RKO (cell line): ENCODE data around the gene PRIMA1.

Experiments
- DNase-seq: peaks from one replicate; pipeline ENCODE4 v3.0.0-alpha.2; 2016; ENCODE audit warnings: low spot score

The PRIMA1 gene

DNA sequence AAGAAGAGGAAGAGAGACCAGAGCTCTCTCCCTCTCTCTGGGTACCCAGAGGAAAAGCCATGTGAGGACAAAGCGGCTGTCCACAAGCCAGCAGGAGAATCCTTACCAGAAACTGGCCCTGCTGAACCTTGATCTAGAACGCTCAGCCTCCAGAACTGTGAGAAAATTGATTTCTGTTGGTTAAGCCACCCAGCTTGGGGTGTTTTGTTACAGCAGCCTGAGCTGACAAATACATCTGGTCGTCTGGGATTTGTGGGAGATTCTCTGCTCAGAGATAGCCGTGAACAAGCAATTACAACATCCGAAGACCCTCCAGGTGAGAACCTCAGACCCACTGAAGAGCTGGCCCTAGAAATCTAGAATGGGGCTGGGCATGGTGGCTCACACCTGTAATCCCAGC is 6.5 kb upstream of the PRIMA1 start:
- DNase-seq, result no peak

DNA sequence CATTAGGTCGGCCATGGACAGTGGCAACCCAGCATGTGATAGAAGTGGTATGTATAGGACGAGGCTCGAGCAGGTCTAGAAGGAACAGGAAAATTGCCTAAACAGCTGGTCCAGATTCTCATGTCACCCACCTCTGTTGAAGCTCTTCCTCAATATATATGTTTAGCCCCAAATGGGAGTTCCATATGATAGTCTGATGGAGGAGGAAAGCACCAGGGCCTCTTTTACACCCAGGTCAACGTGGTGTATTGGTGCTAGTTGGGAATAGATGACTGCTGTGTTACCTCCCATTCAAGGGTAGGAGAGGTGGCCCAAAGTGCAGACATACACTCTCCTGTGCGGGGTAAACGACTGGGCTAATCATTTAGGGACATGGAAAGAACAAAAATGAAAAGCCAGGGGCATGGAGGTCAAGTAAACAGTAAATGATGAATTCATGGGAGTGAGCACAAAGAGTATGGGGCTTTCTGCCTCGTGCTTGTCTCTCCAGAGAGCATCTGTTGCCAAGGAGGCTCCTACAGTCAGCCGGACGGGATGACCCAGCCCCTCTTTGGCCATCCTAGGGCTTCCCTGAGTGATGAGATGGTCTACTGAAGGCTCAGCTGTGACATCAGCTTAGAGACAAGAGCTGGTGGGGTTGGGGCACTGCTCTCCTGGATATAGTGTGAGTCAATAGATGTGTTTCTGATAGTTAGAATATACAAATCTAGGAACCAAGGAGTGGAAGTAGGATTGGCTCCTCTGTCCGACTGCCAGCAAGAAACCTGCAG is 5.5 kb upstream of the PRIMA1 start:
- DNase-seq, result no peak

DNA sequence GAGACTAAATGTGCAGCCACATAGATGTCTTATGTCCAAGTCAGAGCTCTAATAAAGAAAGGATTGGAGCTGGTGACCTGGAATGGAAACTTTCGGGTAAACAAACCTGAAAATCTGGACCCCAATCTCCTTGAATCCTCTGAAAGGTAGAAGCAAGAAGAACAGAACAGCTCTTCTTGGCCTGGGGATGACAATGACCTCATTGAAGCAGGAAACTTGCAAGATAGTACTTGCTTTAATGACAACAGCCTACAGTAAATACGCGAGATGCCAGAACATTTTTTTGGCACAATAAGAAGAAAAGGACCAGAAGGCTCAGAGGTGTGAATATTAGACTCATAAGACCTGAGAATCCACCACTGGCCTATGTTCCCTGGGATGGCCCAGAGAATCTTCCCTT is 4.1 kb upstream of the PRIMA1 start:
- no peak for DNase-seq

DNA sequence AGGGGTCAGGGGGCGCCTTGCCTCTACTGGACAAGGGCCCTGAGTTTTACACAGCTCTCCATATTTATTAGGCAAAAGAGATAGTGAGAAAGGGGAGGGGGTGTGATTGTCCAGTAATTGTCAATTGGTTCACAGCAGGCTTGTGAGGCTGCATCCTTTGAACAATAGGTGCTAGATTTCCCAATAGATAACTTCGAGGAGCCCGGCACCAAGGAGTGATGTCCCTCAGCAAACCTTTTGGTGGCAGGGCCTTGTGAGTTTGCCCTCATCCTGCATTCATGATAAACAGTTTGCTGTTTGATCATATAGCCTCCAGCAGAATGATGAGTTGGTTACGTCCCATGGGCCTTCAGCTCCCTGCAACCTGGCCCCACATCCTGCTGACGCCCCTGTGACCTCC is 2.7 kb upstream of the PRIMA1 start:
- DNase-seq, result no peak

DNA sequence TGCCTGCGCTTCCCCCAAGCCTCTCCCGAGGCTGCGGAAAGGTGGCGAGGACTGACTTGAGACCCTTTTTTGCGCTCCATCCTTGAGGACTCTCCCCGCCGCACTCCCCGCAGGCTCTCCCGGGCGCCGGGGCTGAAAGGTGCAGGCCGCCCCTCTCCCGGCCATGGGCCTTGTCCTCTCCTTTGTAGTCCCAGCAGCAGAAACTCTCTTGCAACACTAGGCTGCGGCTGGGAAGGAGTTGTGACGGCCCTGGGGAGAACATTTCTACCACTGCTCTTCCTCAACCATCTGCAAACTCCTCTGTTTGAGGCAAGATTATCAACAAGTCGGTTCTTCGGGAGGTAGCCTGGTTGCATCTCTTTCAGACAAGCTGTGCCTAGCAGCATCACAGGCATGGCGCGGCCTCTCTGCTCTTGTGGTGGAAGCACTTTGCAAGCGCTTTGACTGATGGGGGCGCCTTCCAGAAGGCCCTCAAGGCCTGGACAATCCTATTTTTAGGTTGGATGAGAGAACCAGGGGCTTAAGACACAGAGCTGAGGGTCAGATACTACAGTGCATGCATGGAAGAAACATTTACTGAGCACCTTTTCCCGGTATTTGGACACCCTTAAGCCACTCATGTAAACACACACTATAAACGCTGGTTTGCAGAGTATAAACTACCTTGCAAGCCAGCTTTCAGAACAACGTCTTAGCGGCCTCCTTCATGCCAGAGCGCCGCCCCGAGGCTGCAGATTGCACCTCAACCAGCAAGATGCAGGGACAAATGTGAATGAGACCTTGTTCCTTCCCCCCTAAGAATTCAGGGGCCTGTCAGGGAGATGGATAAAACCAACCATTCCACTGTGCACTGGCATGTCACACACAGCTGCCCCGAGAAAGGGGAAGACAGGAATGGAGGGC is 1.2 kb upstream of the PRIMA1 start:
- DNase-seq, result no peak

DNA sequence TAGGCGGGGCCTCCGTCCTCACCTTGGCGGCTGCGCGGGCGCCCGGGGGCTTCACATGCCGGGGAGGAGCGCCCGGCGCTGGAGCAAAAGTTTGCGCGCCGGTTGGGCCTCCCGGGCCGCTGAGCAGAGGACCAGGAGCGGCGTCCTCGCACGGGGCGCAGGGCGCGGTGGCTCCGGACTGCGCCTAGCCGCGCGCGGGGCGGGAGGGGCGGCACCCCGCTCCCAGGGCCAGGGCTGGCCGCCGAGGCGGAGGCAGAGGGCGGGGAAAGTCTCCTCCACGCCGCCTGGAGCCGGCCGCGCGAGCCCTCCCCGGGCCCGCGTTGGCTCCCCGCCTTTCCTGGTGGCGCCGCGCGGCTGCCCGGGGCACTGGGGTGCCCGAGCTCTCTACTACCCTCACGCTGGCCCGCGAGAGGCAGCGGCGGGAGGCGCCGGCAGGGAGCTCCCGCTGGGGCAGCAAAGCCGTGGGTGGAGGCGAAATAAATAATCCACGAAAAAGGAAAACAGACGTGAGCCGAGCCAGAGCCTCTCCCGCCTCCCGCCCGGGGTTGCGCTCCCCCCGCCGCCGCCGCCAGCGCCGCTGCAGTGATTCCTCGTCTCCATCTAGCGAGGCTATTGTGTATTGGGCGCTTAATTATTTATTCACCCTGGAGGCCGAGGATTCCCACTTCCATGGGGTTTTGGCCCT is 400 bp upstream of the PRIMA1 start:
- no peak for DNase-seq

DNA sequence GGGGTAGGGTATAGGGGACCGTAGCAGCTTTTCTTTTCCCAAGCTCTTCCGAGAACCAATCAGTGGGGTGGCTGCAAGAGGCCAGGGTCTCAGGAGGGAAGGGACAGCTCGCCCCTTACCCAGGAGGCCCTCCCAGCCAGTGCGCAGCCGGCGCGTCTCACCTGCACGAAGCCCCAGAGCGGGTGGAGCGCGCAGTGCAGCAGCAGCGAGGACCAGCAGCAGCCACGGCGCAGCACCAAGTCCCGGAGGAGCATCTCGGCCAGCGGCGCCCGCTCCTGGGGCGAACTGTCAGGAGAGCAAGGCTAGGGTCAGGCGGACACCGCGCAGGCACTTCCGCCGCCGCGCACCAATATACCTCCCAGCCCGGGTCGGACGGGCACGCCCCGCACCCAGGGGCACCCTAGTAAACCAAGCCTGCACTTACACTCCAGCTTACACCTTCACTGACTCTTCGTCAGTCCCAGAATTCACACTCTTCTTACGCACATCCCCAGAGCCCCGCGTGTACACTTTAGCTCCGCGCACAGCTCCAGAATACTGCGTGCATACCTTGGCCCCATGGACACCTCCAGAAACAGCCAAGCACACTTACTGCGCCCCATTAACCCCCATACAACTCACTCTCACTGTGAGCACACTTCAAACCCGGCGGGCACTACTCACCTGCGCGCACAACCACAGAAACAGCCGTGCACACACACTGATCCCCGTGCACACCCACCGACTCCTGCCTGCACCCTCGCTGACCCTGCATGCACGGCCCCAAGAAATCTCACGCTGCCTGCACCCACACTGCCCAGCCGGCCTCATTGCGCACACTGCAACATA is 606 bp downstream of the PRIMA1 start:
- DNase-seq, result no peak

DNA sequence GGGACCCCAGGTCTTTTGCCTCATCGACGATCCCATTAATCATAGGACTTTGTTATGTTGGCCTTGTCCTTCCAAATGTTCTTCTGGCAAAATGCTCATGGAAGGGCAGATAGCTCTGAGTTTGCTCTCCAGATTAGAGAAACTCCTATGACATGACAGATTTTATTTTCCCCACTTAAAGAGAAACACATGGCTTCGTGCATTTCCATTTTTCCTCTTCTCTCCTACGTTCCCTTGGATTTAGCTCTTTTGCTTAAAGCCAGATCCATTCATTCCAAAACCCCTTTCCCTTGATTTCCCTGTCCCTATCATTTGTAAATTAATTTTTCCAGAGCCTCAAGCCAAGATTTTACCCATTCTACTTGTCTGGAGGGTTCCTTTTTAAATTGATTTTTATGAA is 2.9 kb downstream of the PRIMA1 start:
- DNase-seq, result no peak

DNA sequence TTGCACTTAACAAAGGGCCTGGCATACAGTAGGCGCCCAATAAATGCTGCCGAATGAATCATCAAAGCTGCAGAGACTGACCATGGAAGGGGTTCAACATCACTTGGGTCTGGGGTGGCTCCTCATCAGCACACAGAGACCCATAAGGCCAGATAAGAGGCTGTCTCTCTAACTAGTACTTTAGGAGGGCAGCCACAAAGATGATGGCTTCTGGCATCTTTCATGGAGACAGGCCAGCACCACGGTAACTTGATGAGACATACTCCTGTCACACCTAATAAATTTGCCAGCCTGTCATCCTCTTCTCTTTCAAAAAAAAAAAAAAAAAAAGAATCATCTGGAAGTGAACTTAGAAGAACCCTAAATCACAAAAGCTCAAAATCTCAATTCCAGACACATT is 3.4 kb downstream of the PRIMA1 start:
- no peak for DNase-seq

DNA sequence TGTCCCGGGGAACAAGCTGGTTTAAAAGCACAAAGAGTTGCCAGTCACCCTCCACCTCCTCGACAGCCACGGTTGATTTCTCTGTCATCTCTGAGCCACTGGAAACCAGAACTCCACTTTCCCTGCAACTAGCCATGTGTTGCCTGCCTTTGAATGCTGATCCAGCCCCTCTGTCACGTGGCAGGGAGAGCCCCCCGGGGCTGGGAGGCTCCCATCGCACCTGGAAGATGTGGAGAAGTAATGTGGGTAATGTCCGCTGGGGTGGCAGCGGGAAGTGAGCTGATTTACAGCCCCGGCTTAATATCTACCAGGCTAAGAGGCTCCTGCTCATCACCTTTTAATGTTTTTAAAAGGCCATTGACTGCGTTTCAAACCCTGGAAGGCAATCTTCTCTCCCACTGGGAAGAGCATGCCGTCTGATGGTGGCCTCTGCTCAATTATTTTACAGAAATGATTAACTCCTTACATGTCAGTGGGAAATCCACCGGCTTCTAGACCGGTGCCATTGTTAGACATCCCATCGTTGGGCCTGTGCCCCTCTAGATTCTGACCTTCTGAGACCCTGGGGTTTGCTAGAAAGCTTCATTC is 7.4 kb downstream of the PRIMA1 start:
- DNase-seq, result no peak

DNA sequence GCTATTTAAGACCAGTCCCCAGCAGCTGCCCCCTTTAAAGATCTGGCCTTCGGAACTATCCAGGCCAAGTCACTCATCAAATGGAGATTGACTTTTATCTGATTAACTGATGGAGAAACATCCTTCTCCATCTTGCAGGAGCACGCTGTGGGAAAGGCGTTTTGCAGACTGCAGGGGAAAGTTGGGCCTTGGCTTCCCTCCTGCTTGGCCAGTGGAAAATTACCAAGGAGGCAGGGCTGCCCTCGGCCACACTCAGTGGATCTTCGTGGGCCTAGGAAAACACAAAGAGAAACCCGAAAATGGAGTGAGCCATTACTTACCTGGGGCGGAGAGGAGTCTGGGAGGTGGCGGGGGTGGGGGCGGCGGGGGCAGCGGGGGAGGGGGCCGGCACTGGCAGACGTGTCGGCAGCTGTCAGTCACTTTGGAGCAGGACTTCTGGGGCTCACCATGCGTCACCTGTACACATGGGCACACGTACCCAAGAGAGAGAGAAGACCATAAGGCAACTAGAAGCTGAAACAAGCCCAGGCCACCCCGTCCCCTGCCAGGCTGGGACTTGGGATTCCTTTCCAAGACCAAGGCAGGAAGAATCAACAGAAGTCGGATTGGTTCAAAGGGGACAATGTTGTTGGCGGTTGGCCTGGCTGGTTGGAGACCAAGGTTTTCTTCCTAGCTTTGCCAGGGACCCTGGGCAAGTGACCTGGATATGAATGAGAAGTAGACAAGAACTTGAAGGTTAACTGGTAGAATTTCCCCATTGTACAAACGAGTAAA is 9.2 kb downstream of the PRIMA1 start:
- no peak for DNase-seq

DNA sequence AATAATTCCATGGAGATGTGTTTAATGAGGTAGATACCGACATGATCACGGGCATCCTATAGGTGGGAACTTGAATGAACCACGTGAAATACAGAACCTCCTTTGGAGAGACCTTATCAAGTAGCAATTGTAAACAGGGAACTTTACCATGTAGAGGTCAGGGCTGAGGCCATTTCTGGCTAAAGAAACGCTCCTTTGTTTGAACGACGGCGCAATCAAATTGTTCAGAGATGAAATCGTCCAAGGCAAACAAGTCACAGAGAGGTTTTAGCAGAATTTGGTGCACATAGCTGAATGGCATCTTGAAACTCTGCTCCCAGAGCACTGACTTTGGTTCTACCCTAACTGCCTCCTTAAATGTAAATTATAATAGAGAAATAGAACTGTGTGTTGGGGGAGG is 9.8 kb downstream of the PRIMA1 start:
- DNase-seq, result no peak

DNA sequence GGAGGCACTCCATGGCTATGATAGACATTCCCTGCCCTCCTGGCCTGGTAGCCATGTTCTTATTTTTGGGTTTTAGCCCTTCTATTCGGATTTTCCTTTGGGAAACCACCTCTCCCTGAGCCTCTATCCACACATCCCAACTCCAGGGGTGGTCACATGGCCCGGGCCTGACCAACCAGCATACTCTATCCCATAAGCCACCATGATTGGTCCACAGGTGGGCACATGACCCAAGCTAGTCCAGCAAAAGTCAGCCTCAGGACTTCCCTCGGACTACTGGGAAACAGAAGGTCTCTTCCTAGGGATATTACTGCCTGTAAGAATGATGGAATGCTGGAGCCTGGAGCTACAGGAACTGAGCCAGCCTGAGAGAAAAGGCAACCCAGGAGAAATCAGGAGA is 12.5 kb downstream of the PRIMA1 start:
- DNase-seq, result no peak

DNA sequence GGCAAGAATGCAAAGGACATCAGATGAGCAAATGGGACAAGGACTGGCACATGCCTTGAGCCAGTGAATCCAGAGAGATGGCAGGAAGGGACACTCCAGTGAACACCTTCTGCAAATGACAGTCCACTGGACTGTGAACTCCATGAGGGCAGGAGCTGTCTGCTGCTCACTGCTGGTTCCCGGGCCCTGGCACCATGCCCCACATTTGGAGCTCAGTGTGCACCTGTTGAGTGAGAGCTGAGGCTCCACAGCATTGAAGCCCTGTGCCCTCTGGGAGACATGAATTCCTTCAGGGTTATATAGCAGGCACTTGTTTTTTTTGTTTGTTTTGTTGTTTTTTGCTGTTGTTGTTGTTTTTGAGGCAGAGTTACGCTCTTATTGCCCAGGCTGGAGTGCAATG is 13.1 kb downstream of the PRIMA1 start:
- DNase-seq, result no peak

DNA sequence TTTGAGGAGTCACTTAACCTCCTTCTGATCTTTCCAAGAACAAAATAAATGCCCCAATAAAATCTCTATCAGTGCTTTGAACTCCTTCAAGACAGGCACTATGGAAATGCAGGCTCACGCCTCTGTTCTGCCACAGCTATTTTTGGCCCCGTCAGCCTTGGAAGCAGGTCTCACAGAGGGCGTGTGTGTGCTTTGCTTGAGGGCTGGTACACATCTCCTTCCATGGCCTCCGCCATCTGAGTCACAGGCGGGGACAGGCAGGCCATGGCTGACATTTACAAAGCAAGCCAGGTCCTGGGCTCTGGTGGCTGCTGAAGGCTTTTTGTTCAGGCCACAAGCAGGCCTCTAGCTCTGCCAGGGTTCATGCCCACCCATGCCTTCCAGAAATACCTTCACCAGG is 16.0 kb downstream of the PRIMA1 start:
- no peak for DNase-seq

DNA sequence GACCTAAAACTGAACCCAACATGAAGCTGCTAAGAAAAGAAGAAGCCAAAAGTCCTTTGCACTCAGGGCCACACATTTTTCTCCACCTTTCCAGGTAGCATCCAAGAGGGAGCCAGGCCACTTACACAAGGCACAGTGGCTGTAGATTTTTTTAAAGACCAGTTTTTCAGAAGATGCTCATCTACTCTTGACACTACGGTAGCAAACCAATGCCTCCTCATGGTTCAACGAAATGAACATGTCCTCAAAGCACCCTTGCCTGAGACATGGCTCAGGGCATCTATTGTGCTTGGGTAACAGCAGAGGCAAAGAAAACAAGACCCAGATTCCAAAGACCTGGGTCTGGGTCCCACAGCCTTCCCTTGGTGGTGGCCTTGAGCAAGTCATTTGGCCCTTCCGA is 22.3 kb downstream of the PRIMA1 start:
- DNase-seq, result no peak

DNA sequence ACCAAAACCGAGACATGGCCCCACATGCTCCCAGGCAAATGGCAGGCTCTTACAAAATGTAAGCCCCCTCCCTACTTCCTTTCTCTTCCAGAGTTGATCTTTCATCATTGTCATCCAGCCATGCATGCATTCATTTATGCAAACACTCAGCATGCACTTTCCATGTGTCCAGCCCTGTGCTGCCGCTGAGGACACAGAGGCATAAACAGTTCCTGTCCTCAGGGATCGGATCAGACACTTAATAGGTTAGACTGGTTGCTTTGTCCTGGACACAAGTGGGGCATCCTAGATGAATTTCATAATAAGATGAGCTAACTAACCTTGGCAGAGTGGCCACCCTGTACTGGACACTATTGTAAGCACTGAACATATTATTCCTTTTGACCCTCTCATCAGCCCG is 23.1 kb downstream of the PRIMA1 start:
- no peak for DNase-seq

DNA sequence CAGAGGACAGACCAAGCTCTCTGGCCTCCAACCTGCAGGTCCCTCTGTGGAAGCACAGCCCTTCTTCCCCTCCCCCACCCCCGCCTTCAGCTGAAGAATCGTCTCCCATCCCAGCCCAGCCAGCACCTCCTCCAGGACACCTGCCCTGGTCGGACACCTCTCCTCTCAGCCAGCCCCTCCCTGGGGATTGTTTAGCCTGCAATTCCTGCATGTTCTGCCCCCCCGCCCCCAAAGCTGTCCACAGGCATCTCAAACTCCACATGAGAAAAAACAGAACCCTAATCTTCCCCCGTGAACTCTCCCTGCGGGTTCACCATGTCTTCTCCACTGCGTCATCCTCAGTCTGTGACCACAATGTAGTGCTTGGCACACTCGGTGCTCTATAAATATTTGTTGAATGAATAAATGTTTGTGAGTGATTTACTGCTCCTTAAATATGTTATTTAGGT is 24.1 kb downstream of the PRIMA1 start:
- DNase-seq, result peak; percentile 1

DNA sequence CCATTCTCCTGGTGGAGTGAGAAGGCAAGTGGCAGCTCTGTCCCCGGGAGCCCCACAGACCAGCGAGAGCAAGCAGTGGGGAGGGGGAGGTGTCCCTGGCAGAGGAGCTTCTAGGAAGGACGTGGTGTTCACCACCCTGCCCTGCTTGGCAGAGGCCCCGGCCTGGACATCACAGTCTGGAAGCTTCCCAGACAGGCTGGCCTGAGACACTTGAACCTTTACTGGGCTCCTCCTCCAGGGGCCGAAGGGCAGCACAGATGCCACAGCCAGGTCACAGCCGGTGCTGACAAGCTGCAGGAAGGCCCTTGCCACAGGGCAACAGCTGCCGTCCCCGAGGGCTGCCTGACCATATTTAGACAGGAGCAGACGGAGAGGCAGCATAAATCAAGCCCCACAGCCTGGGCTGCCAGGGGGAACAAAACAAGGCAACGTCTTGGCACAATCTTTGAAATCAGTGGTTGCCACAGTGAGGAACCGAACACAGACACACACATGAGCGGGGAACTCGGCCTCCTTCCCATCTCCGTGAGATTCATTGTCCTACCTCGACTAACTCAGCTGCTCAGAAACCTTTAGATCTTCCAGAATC is 28.5 kb downstream of the PRIMA1 start:
- DNase-seq, result no peak

DNA sequence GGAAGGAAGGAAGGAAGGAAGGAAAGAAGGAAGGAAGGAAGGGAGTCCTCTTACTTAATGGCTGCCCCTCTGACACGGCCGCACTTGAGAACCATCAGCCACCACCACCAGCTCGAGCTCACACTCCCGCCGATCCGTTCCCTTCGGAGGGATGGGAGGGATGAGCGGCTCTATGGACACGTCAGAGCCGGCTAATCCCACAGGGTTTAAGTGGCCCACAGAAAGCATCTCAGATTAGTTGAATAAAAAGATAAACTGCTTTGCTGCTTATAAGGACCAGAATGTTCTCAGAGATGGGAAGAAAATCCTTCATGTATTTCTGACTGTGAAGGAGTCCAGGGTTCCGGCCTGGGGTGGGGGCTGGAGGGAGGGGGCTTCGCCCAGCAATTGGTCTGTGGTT is 31.1 kb downstream of the PRIMA1 start:
- DNase-seq, result no peak
